CD4-positive, alpha-beta T cell treated with Interferon gamma for 1 hour (primary cell): ENCODE results near the gene SGPP2.
"Not testable (repeated sequence)": the region's sequence is repeated elsewhere in the genome, so short reads cannot be mapped to it uniquely, and the experiment has no call there.

ENCODE experiments used
- DNase-seq: peaks from one replicate; pipeline ENCODE4 v3.0.0-alpha.2; 2020

Gene SGPP2, protein sequence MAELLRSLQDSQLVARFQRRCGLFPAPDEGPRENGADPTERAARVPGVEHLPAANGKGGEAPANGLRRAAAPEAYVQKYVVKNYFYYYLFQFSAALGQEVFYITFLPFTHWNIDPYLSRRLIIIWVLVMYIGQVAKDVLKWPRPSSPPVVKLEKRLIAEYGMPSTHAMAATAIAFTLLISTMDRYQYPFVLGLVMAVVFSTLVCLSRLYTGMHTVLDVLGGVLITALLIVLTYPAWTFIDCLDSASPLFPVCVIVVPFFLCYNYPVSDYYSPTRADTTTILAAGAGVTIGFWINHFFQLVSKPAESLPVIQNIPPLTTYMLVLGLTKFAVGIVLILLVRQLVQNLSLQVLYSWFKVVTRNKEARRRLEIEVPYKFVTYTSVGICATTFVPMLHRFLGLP

DNA sequence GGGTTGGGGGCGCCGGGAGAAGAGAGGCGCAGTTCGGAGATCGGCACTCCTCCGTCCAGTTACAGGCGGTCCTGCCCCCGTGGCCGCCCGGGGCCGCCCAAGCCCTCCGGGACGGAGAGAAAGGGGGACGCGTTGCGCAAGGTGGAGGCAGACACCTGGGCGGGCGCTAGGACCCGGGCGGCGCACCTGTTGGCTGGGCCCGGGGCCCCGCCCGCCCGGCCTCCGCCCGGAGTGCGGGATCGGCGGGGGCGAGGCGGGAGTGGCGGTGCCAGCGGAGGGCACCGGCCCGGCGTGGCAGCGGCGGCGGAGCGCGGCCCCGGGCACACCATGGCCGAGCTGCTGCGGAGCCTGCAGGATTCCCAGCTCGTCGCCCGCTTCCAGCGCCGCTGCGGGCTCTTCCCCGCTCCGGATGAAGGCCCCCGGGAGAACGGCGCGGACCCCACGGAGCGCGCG lies at the start of gene SGPP2:
TSS of gene SGPP2 (plus strand) at position 268 of the 453 bp plus-strand sequence. CDS start at position 328, 60 bp downstream.
- DNase-seq: no peak

- no peak for DNase-seq
These were observed 48.5 kb upstream of the SGPP2 start for GRCh38 chr2:222375798-222376197.

DNA sequence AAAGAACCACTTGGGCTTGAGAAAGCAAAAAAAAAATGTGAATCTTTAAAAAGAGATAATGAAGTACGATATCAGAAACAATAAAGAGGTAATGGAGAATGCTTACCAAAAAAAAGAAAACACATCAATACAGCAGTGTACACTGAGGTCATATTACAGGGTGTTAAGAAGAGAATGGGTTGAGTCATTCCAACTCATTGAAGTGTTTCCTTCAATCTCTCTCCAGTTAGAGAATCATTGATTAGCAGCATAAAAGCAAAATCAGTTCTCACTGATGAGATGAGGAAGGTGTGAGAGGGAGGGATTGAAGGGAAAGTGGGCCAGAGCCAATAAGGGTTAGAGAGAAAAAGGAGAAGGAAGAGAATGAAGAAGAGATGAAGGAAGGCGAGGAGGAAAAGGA lies 43.9 kb upstream of the SGPP2 start:
- no peak for DNase-seq

GRCh38 chr2:222381566-222381965 lies 42.8 kb upstream of the SGPP2 start:
- DNase-seq: no peak

DNA sequence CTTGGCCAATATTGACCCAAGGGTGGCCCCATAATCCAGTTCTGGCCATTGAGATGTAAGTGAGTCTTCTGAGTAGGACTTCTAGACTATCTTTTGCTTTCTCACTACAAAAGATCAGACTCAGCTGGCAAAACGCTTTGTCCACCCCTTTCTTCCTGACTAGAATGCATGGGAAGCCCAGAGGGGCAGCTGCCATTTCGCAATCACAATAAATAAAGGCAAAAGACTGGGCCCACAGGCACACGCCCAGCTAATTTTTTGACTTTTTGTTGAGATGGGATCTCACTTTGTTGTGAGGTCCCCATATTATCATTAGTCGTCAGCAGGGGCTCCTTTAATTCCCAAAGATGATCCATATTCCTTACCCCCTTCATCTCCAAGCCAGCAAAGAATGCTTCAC lies 41.1 kb upstream of the SGPP2 start:
- no peak for DNase-seq

DNA sequence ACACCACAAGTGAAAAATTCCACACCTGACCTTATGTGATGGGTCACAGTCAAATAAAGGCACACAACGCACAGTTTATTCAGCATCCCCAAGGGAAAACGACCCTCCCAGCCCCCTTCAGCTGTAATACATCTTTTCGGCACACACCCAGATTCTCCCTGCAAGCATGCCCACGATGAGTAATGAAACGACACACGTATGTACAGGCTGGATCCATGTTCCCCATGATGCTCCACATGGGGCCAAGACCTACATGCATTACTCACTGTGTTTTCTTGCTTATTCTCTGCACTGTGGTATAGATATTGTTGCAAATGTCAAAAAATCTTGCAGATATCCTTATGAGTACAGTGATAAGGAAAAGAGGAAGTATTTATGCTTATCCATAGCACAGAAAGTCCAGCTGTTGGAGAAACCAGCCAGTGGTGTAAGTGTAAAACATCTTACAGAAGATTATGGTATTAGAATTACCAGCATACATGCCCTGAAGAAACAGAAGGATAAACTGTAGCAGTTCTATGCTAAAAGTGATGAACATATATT lies 32.5 kb upstream of the SGPP2 start:
- DNase-seq: no peak

GRCh38 chr2:222393733-222394267 lies 30.5 kb upstream of the SGPP2 start:
- no peak for DNase-seq

DNA sequence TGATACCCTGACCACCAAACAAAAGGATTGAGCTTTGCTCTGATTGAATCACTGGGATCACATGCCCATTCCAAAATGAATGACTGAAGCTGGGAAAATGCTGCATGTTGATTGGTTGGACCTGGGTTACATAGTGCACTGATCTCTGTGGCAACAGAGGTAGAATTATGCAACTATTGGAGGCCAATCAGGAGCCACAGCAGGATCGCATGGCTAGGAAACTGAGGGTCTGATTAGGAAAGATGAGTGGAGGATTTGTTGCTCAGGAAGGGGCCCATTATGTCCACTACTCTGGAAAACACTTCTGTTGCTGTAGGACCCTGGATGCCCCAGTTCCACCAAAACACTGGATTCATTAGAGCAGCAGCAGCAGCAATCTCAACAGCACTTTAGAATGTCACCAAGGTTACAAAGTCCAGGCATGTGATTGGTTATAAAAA lies 25.9 kb upstream of the SGPP2 start:
- no peak for DNase-seq

DNA sequence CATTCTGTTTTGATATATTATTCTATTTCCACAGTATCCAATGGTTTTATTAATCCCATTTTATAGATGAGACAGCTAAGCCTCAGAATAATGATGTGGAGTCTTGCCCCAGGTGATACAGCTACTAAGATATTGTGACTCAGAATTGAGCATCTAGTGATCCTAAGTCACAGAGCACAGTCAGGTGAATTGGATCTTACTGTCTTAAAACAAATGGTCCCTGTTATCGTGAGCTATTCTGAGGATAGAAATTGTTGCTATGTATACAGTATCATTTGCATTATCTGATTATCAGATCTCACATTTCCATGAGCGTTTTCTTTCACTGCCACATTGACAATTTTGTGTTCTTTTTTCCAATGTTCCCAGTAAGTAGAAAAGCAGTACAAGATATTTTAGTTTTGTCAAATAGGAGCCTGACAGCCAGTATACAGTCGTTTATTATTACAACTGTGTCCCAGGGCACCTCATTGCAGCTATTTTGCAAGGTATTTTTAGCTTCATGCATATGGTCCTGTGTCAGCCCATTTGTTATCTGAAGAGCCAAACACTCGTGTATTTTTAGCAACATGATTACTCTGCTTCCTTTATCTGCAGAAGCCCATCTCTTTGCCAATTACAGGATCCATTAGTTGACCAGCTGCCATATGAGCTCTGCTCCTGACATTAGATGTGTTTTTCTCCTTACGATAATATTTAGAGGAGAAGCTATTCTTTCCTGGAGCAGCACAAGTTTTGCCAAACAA lies 25.1 kb upstream of the SGPP2 start:
- DNase-seq: no peak

- DNase-seq: peak; percentile 69
These were observed 20.0 kb upstream of the SGPP2 start for GRCh38 chr2:222404151-222404905.

GRCh38 chr2:222408684-222409083 lies 15.7 kb upstream of the SGPP2 start:
- no peak for DNase-seq

GRCh38 chr2:222410534-222410933 lies 13.8 kb upstream of the SGPP2 start:
- DNase-seq: no peak

GRCh38 chr2:222412334-222412733 lies 12.0 kb upstream of the SGPP2 start:
- not testable (repeated sequence) for DNase-seq

DNA sequence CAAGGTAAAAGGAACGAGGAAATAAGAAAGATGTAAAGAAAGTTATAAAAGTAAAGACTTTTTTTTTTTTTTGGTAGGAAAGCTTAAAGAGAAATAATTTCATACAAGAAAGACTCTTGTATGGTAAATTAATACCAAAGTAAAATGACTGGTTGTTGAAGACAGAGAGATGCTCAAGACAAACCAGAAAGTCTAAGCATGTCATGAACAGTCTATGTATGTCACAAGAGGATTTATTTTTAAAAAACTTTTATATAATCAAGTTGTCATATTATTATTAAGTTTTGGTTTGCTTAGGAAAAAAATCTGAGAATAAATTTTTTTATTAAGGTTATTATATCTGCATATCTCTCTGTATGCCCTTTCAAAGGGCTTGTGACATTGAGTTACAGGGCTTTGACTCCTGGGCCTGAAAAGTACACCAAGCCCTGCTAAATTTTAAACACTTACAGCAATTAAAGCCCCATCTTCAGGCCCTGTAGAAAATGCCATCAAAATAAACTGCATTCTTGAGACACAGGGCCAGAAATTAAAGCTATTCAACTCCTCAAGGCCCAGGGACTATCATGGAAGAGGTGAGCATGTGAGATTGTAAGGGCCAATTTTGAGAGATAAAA lies 10.9 kb upstream of the SGPP2 start:
- DNase-seq: no peak

DNA sequence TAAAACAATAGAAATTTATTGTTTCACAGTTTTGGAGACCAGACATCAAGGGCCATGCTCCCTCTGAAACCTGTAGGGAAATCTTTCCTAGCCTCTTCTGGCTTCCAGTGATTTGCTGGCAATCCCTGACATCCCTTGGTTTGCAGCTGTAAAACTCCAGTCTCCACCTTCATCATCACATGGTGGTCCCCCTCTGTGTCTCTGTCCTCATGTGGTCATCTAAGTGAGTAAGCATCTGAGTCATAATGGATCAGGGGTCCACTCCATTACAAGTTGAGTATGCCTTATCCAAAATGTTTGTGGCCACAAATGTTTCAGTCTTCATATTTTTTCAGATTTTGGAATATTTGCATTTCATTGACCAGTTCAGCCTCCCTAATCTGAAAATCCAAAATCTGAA lies 5.6 kb upstream of the SGPP2 start:
- DNase-seq: no peak

GRCh38 chr2:222420508-222420907 lies 3.8 kb upstream of the SGPP2 start:
- DNase-seq: no peak

DNA sequence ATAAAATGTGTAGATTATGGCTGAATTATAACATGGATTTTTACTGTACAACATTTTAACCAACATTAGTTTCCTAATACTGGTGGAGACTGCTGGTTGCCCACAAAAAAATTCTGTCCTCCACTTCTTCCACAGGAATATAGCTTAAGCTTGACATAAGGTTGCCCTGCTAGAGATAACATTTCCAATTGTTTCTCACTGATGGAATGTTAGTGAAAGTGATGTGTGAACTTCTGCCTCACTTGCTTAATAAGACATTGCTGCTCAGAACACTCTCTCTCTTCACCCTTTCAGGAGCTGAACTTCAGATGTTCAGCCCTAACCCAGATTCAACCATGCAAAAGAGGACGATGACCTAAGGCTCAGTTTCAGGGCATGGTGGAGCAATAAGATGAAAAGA lies 2.7 kb upstream of the SGPP2 start:
- DNase-seq: no peak

DNA sequence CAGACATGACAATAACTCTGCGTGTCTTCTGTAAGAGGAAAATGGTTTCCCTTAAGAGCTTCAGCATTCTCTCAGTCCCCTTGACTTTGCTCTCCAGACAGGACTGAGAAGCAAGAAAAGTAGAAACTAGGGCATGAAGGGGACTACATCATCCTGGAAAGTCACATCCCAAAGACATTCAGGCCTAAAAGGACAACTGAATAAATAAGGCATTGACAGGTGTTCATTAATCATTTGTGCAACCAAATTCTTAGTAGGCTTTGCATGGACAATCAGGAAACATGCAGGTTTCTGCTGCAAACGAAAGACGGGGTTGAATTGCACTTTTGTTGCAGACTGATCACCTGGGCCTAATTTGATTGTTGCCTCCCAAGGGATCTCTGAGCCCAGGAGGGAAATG lies 1.2 kb upstream of the SGPP2 start:
- no peak for DNase-seq

DNA sequence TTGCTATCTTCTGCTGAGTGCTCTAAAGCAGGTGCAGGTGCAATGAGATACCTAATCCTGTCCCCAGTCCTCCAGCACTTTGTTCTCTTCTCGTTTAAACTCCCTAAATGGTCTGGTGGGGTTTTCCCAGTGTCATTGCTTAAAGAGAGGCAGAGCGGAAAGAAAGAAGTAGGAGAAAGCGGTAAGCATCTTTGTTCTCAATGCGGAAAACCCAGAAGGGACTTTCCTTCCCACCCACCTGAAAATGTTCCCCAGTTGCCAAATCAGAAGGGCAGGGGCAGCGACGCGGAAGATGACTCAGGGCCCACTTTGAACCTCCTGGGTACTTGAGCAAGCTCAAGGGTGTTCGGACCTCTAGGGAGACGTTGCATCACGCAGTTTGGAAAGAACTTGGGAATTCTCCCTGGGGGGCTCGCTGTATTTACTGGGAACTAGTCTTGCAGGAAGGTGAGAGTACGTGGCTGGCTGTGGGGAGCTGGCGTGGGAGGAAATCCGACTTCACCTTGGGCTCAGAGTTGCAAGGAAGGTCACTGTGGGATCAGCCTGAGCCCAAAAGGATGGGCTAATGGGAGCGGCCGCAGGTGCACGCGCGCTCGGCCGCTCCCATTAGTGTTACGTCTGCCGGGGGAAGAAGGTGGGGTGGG lies 589 bp upstream of the SGPP2 start:
- peak; percentile 18 for DNase-seq

DNA sequence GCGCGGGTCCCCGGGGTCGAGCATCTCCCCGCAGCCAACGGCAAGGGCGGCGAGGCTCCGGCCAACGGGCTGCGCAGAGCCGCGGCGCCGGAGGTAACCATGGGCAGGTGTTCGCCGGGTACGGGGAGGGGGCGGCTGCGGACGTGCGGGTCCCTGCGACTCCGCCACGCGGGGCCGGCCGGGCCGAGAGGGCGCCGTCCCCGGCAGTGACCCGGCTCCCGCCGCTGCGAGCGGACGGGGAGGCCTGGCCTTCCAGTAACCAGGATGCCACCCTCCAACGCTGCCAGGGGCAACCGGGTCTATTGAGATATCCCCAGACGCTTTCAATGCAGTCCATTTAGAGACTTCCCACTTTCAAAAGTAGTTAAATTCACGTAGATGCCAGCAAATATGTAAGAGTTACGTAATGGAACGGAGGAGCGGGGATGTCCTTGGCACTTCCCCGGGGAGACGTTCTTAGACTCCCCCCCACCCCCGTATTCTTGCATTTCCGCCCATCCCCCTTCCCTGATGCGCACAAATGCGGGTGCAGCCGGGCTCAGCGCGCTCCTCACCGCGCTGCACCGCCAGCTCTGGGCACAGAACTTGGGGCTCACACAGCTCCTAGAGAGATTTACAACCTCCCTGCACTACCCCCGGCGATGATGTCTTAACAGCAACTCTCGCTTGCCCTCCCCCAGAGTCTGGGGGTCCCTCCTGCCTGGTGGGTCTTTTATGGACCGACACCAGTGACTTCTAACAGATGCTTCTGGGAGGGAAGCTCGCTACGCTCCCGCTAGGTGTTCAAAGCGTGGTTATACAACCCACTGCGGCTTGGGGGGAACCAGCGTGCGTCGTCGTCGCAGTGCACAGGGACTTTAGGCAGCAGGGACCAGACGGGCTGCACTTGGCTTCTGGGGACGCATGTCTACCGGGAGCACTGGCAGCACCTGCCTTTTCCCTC lies 657 bp downstream of the SGPP2 start:
- DNase-seq: peak; percentile 15
